SK-N-DZ (cell line): Measurements from ENCODE around the gene PTCRA. TPM values are rescaled to one million over a fixed set of nuclear protein-coding genes. Genes with fewer than 3 reads are reported as not detected.
"Not testable (repeated sequence)": the region's sequence is repeated elsewhere in the genome, so short reads cannot be mapped to it uniquely, and the experiment has no call there.

Experiments
- DNase-seq: peaks from one replicate; pipeline ENCODE4 v3.0.0-alpha.2; 2015; ENCODE audit warnings: low spot score
- polyA plus RNA-seq, 2 experiments: library from polyadenylated mRNA; depleted of rRNA; stranded (reverse); fragments of >200 nt; gene quantifications; 2 replicates each; pipeline ENCODE4 v1.2.3, GENCODE V29; 2014

PTCRA gene
- polyA plus RNA-seq (2014; cell fraction: cytosol; rRNA removed) = not detected in 2 replicates
- polyA plus RNA-seq (2014; cell fraction: nucleus; rRNA removed) = not detected in 2 replicates

- DNase-seq = no peak
Measured at GRCh38 chr6:42915732-42916131, at the start of gene PTCRA. PTCRA (plus strand) TSS chr6:42916053; CDS start chr6:42916070, 17 bp downstream.

- no peak for DNase-seq
Measured at GRCh38 chr6:42870145-42870936, 45.5 kb upstream of the PTCRA start.

- no peak for DNase-seq
Measured at GRCh38 chr6:42871711-42872110, 44.1 kb upstream of the PTCRA start.

- no peak for DNase-seq
Measured at GRCh38 chr6:42873313-42873712, 42.5 kb upstream of the PTCRA start.

GRCh38 chr6:42877695-42878094 is 38.2 kb upstream of the PTCRA start:
- DNase-seq = no peak

- peak; percentile 94 for DNase-seq
Measured at GRCh38 chr6:42879372-42880239, 36.2 kb upstream of the PTCRA start, which contains the start of gene RPL7L1. RPL7L1 (plus strand) TSS chr6:42879616; CDS start chr6:42879911, 295 bp downstream.

GRCh38 chr6:42880240-42880817 is 35.5 kb upstream of the PTCRA start:
- DNase-seq = not testable (repeated sequence)

- DNase-seq = not testable (repeated sequence)
Measured at GRCh38 chr6:42880871-42881270, 35.0 kb upstream of the PTCRA start.

- DNase-seq = no peak
Measured at GRCh38 chr6:42885702-42886101, 30.2 kb upstream of the PTCRA start.

GRCh38 chr6:42888201-42888600 is 27.7 kb upstream of the PTCRA start:
- DNase-seq = not testable (repeated sequence)

GRCh38 chr6:42889815-42890214 is 26.0 kb upstream of the PTCRA start:
- DNase-seq = no peak

GRCh38 chr6:42890311-42891198 is 25.3 kb upstream of the PTCRA start:
- DNase-seq = peak; percentile 96

- no peak for DNase-seq
Measured at GRCh38 chr6:42891199-42891722, 24.6 kb upstream of the PTCRA start.

GRCh38 chr6:42894041-42894828 is 21.6 kb upstream of the PTCRA start:
- DNase-seq = not testable (repeated sequence)

- no peak for DNase-seq
Measured at GRCh38 chr6:42896178-42896719, 19.6 kb upstream of the PTCRA start.

- peak; percentile 73 for DNase-seq
Measured at GRCh38 chr6:42898891-42899361, 16.9 kb upstream of the PTCRA start.

GRCh38 chr6:42899871-42900270 is 16.0 kb upstream of the PTCRA start:
- no peak for DNase-seq

GRCh38 chr6:42901538-42901957 is 14.3 kb upstream of the PTCRA start:
- DNase-seq = peak; percentile 88
